ENCODE measurements around the gene SEC24A.
"Not testable (repeated sequence)": the region's sequence is repeated elsewhere in the genome, so short reads cannot be mapped to it uniquely, and the experiment has no call there.

Gene SEC24A

GRCh38 chr5:134648425-134649162, at the start of gene SEC24A:
Gene SEC24A (plus strand): TSS chr5:134648785. CDS start chr5:134649077, 292 bp downstream.
- DNase-seq: peak; percentile 89

- DNase-seq: not testable (repeated sequence)
Measured at GRCh38 chr5:134599820-134600219, 48.8 kb upstream of the SEC24A start.

- no peak for DNase-seq
Measured at GRCh38 chr5:134600600-134600999, 48.0 kb upstream of the SEC24A start.

GRCh38 chr5:134603059-134603458, 45.5 kb upstream of the SEC24A start:
- DNase-seq: no peak

GRCh38 chr5:134604908-134605307, 43.7 kb upstream of the SEC24A start:
- no peak for DNase-seq

GRCh38 chr5:134606726-134607125, 41.9 kb upstream of the SEC24A start:
- no peak for DNase-seq

GRCh38 chr5:134608555-134608954, 40.0 kb upstream of the SEC24A start:
- no peak for DNase-seq

GRCh38 chr5:134609232-134609851, 39.2 kb upstream of the SEC24A start:
- no peak for DNase-seq

GRCh38 chr5:134610725-134611124, 37.9 kb upstream of the SEC24A start:
- DNase-seq: no peak

DNA sequence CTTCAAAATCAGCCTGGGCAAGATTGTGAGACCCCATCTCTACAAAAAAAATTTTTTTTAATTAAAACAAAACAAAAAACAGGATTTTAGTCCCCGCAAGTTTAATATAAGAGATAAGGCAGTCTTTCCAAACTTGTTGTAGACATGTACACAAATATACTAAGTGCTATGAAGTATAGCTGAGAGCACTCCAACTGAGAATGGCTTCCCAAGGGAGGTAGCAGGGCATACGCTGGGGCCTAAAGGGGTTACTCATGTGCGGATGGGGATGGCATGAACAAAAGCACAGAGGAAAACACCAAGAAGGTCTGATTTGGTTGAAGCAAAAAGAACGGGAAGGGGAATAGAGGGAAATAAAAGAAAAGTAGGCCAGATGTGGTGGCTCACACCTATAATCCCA, 37.1 kb upstream of the SEC24A start:
- DNase-seq: no peak

GRCh38 chr5:134614450-134615085, 34.0 kb upstream of the SEC24A start:
- no peak for DNase-seq

GRCh38 chr5:134620634-134621033, 28.0 kb upstream of the SEC24A start:
- DNase-seq: no peak

- DNase-seq: no peak
Measured at GRCh38 chr5:134625559-134625958, 23.0 kb upstream of the SEC24A start.

DNA sequence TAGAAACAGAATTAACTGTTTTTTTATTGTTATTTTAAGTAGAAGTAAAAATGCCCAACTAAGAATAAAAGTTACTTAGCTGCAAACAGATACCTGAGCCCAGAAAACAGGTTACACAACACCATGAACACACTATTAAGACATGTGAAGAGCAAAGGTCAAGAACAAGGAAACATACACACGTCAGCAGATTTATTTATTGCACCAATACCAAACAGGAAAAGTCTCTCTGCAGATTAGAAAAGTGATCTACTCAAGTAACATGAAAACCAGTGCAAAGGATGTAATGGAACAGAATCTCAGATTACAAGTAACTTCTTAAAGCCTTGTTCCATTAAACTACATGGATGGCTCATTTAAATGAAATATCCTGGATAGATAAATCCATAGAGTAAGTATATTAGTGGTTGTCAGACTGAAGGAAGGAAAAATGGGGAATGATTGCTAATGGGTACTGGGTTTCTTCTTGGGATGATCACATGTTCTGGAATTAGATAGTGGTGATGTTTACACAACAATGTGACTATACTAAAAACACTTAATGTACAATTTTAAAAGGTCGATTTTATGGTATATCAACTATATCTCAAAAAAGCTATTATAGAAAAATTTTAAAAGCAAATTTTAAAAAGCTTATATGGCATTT, 22.1 kb upstream of the SEC24A start:
- no peak for DNase-seq

GRCh38 chr5:134634227-134634626, 14.4 kb upstream of the SEC24A start:
- no peak for DNase-seq

GRCh38 chr5:134635366-134635765, 13.2 kb upstream of the SEC24A start:
- DNase-seq: not testable (repeated sequence)

GRCh38 chr5:134637116-134637721, 11.4 kb upstream of the SEC24A start:
- DNase-seq: no peak

GRCh38 chr5:134638760-134639201, 9.8 kb upstream of the SEC24A start:
- DNase-seq: no peak

DNA sequence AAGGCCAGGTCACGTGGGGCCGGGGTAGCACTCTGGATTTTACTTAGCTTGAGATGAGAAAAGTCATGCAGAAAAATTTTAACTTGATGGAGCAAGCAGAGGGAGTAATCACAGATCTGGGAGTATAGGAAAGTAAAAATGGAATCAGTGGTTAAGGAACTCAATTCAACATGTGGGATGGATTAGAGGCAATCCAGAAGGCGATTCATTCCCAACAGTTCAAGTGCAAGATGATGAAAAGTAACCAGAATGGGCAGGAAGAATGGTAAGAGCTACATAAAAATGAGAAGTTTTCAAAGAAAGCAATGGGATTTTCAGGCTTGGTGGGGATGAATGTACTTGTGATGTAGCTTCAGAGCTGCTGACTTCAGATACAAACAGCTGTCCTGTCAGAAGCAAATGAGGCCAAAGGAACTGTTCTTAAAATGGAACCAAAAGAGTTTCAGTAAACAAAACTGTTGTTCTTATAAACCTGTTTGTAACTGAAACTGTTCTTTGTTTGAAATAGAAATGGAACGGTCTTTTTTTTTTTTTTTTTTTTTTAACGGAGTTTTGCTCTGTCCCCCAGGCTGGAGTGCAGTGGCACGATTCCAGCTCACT, 5.6 kb upstream of the SEC24A start:
- DNase-seq: no peak

- peak; percentile 24 for DNase-seq
Measured at GRCh38 chr5:134647750-134648424, 698 bp upstream of the SEC24A start.

DNA sequence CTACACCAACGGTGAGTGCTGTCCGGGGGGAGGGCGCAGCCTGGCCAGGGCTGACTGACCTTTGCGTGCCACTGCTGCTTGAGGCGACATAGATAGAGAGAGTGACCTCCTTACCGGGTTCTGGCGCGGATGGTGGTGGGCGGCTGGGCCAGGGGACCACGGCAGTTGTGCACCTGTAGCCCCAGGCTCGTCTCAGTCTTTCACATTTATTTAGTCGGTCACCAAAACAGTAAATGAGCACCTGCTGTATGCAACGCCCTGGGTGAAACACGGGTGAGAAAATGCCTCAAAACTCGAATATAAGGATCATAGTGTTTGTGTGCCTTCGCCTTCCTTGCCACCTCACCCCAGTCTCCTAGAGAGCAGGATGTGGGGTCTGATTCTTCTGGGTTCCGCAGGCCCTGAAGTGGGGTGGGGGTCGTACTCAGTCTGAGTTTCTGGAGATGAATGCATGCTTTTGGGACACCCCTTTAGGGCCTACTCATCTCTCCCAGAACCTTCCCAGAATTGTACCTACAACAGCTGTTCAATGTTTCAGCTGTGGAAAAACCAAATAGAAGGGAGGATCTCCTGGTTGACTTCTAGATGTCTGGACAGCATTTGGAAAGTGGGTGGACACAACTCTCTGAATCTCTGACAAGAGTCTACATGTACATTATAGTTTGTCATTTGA, 714 bp downstream of the SEC24A start:
- peak; percentile 12 for DNase-seq

Data from CD4-positive, alpha-beta T cell treated with Interleukin-17A for 4 hours (primary cell).